ENCODE data around the gene MFAP2. TPM values are rescaled to one million over a fixed set of nuclear protein-coding genes. Genes with fewer than 3 reads are reported as not detected.
A peak's percentile ranks its signal among the peaks of the same experiment; 100 is the strongest.

The MFAP2 gene
- total and polyA plus RNA-seq, 2 experiments from 2014 or later: 79.7 to 91.4 TPM

DNA sequence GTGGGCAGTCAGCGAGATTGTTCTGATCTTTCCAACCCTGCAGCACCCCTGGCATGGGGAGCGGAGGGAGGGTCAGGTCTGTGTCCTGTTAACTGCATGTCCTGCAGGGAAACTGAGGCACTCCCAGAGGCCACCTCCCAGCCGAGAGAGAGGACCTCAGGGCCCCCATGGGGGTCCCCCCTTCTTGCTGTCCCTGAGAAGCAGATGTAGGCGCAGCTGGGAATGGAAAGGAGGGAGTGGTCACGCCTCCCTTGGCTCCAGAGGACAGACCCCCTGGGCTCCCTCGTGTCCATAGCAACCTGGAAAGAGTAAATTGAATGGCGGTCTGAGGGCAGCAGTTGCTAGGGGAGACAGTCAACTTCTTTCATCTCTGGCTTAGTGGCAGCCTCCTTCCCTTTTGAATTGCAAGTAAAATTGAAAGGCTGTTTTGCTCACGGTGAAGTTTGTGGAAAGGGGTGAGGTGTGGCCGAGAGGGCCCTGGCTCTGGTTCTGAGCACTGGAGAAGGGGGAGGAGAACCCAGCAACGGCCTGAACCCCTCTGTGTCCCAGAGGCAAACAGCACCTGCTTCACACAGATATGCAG, 53.8 kb downstream of the MFAP2 start:
- H3K9me3 ChIP-seq (ENCODE audit: low read depth): no peaks in the 10 kb centered on the region
- no peaks in the 10 kb centered on the region for H3K36me3 ChIP-seq
- H3K27ac ChIP-seq: no peak overlapping the region
- DNase-seq (ENCODE audit: low read depth in 1 of 2, low spot score in 1 of 2): no peak
- H3K27me3 ChIP-seq: no peaks in the 10 kb centered on the region
- H3K4me1 ChIP-seq (ENCODE audit: low read depth): no peaks in the 10 kb centered on the region
- H3K4me3 ChIP-seq: no peak overlapping the region
- TF ChIP-seq, protein P1, sequence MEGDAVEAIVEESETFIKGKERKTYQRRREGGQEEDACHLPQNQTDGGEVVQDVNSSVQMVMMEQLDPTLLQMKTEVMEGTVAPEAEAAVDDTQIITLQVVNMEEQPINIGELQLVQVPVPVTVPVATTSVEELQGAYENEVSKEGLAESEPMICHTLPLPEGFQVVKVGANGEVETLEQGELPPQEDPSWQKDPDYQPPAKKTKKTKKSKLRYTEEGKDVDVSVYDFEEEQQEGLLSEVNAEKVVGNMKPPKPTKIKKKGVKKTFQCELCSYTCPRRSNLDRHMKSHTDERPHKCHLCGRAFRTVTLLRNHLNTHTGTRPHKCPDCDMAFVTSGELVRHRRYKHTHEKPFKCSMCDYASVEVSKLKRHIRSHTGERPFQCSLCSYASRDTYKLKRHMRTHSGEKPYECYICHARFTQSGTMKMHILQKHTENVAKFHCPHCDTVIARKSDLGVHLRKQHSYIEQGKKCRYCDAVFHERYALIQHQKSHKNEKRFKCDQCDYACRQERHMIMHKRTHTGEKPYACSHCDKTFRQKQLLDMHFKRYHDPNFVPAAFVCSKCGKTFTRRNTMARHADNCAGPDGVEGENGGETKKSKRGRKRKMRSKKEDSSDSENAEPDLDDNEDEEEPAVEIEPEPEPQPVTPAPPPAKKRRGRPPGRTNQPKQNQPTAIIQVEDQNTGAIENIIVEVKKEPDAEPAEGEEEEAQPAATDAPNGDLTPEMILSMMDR (IDR thresholded peaks at IDR 0.05; ENCODE audit: low read depth, low read length): no peak

DNA sequence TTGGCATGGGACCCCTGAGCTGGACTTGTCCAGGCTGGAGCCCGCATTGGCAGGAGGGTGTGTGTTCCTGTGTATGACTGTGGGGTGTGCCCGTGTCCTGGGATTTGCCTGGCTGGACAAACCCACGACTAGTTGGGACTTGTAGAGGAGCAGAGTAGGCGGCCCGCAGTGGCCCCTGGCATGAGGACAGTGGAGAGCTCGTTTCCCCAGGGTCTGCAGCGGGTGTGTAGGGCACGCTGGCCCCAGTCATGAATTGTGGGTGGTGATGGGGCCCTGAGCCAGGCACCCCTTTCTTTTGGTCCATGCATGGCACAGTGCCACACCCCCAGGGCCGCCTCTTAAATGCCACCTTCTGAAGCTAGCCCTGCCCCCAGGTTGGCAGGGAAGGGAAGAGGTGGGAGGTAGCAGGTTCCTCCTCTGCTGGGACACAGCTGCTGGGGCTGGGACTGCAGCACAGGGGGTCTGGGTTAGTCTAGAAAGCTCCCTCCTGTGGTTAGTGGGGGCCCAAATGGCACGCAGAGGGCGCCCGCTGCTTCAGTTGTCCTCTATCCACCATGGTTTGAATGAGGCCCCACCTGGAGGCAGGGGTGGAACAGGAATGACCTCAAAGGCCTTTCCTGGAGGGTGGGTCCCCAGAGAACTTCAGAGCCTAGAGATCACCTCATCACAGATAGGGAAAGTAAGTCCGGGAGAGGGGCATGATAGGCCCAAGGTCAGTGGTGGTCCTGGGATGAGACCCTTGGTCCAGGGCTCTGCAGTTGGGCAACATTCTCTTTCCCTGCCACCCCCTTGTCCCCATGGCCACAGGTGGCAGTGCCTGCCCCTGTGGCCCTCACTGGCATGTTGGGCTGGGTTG, 54.6 kb downstream of the MFAP2 start:
- H3K27ac ChIP-seq: no peak overlapping the region
- no peaks in the 10 kb centered on the region for H3K36me3 ChIP-seq
- H3K9me3 ChIP-seq (ENCODE audit: low read depth): no peaks in the 10 kb centered on the region
- H3K4me1 ChIP-seq (ENCODE audit: low read depth): no peaks in the 10 kb centered on the region
- TF ChIP-seq, protein P1 (IDR thresholded peaks at IDR 0.05; ENCODE audit: low read depth, low read length): no peak
- H3K27me3 ChIP-seq: no peaks in the 10 kb centered on the region
- H3K4me3 ChIP-seq: no peak overlapping the region
- DNase-seq (ENCODE audit: low read depth in 1 of 2, low spot score in 1 of 2): no peak

GRCh38 chr1:16924919-16925477, 55.4 kb downstream of the MFAP2 start:
- no peaks in the 10 kb centered on the region for H3K4me1 ChIP-seq (ENCODE audit: low read depth)
- no peaks in the 10 kb centered on the region for H3K9me3 ChIP-seq (ENCODE audit: low read depth)
- DNase-seq (ENCODE audit: low read depth in 1 of 2, low spot score in 1 of 2): no peak
- H3K4me3 ChIP-seq: no peak overlapping the region
- H3K27ac ChIP-seq: no peak overlapping the region
- TF ChIP-seq, protein P1 (IDR thresholded peaks at IDR 0.05; ENCODE audit: low read depth, low read length): peak; percentile 27
- no peaks in the 10 kb centered on the region for H3K36me3 ChIP-seq
- no peaks in the 10 kb centered on the region for H3K27me3 ChIP-seq

Other genes starting within 250 kb of the MFAP2 start
- under 0.01 TPM in 2 replicates for gene RNU1-4, start 240.1 kb downstream of the MFAP2 start, total RNA-seq
- 3.8 TPM in 1 of 2 replicates, not detected in the other for gene RNU1-4, start 240.1 kb downstream of the MFAP2 start, polyA plus RNA-seq
- under 0.01 TPM in 2 replicates for gene RNU1-2, start 84.6 kb downstream of the MFAP2 start, total RNA-seq
- gene RNU1-2, start 84.6 kb downstream of the MFAP2 start, polyA plus RNA-seq: 3.8 TPM in 1 of 2 replicates, not detected in the other
- 17.9 and 30.3 TPM in 2 replicates for gene CROCC, start 58.7 kb downstream of the MFAP2 start, total RNA-seq
- 12.1 and 14.6 TPM in 2 replicates for gene CROCC, start 58.7 kb downstream of the MFAP2 start, polyA plus RNA-seq
- 44.7 and 70.9 TPM in 2 replicates for gene ATP13A2, start 31.3 kb upstream of the MFAP2 start, total RNA-seq
- 55.1 and 76.8 TPM in 2 replicates for gene ATP13A2, start 31.3 kb upstream of the MFAP2 start, polyA plus RNA-seq
- 126 and 160 TPM in 2 replicates for gene SDHB, start 73.4 kb upstream of the MFAP2 start, total RNA-seq
- gene SDHB, start 73.4 kb upstream of the MFAP2 start, polyA plus RNA-seq: 156 and 172 TPM in 2 replicates
- 0.54 and 0.67 TPM in 2 replicates for gene PADI2, start 138.8 kb upstream of the MFAP2 start, total RNA-seq
- gene PADI2, start 138.8 kb upstream of the MFAP2 start, polyA plus RNA-seq: 0.11 and 0.46 TPM in 2 replicates
- 1.3 and 1.7 TPM in 2 replicates for gene PADI1, start 224.5 kb upstream of the MFAP2 start, total RNA-seq
- 4.9 and 6.7 TPM in 2 replicates for gene PADI1, start 224.5 kb upstream of the MFAP2 start, polyA plus RNA-seq

All from cardiac muscle cell (in vitro differentiated cells and primary cell).